AML-193 (cell line): ENCODE data around the gene KCTD15.

Experiments used
- DNase-seq, 2 experiments: peaks; one replicate each; lab custom pipeline; 2025; lab: John Stamatoyannopoulos, UW

KCTD15 gene

GRCh38 chr19:33797802-33798671 lies 1.4 kb downstream of the KCTD15 start:
- DNase-seq, result no peak

DNA sequence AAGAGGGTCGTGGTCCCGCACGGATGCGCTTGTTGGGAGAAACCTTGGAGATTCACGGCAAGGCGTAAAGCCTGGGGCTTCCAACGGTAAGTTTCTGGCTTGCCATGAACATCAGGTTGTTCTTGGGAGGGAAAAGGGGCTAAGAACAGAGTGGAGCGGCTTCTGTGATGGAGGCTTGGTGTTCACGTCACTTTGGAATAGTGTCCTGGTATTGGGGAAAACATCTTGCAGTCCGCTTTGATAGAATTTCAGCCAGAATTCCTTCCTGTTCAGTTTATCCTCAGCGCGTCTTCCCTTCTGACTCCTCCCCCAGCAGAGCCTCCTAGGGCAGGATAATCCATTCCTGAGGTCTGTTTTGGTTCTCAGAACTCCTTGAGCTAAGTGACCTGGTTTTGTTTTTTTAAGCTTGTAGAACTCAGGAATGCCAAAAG lies 2.0 kb downstream of the KCTD15 start:
- DNase-seq, result no peak

GRCh38 chr19:33799476-33799875 lies 2.8 kb downstream of the KCTD15 start:
- no peak for DNase-seq

DNA sequence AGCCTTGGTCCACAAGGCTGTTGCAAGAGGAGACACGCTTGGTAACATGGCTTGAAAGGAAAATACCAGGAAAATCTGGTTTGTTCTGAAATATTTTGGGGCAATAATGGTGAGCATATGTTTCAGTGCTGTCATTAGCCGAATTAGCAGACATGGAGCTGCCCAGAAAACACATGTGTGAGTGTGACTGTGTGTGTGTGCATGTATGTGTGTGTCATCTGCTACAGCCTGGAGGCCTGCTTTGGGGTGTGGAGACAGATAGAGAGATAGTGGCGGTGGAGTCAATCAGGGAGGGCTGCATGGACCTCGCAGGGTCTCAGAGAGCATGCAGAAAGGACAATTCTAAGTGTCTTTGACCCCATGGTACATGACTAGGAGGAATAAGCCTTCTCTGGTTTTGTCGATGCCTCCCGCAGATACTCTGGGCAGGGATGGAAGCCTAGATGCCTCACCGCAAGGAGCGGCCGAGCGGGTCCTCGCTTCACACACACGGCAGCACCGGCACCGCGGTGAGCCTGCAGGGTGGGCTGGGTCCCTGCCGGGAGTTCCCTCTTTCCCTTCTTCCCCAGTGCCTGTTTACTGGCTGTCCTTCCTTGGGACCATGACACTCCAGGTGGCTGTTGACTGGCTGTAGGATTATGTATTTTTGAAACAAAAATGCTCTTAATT lies 3.5 kb downstream of the KCTD15 start:
- no peak for DNase-seq

DNA sequence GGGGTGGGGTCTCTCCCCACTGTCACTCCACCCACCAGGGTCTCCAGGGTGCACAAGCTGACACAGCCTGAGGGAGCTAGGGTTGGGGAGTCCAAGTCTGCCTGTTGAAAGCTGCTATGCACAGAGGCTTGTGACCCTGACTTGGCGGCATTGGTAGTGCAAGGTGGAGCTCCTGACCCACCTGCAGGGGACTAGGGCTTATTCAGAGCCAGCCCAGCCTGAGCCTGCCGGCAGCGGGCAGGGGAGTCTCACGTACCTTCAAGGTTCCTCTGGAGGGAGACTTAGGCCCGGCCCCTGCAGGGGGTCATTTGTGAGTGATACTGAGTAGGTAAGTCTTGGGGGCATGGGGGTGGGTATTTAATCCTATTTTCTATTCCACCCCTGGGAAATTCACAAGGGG lies 4.7 kb downstream of the KCTD15 start:
- no peak for DNase-seq

- DNase-seq, result no peak
Observed at GRCh38 chr19:33802001-33802400, 5.3 kb downstream of the KCTD15 start.

GRCh38 chr19:33802801-33803200 lies 6.1 kb downstream of the KCTD15 start:
- DNase-seq, result no peak

GRCh38 chr19:33803383-33803782 lies 6.7 kb downstream of the KCTD15 start:
- no peak for DNase-seq

DNA sequence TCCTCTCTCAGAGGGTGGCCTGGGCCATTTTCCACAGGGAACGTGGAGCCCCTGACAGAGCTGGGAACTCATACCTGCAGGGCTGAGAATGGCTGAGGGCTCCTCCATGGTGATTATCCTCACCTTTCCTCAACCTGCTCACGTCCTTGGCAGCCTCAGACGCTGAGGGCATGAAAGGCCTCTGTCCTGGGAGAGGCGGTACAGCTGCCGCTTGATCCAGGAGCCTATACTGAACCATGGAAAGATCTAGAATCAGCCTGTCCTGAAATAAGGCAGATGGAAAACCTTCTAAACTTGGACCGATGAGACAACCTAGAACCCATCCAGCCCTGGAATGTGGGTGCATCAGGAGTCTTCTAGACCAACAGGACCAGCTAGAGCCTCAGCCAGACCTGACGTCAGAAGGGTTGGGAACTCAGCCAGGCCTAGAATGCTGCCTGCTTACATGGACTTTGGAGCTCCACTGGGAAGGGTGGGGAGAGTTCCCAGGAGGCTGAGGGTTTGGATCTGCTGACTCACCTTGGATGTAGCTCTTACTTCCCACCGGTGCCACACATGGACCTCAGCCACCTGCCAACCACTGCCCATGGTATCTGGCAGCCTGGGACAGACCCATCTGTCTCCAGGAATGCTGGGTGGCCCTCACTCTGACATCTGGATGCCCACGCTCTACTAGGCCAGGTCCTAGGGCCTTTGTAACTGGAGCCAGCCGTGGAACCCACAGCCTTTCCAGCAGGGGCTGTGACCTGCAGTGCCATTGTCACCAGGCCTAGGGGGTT lies 7.5 kb downstream of the KCTD15 start:
- no peak for DNase-seq

GRCh38 chr19:33805313-33805712 lies 8.6 kb downstream of the KCTD15 start:
- no peak for DNase-seq

GRCh38 chr19:33805840-33806433 lies 9.3 kb downstream of the KCTD15 start:
- no peak for DNase-seq

- no peak for DNase-seq
Observed at GRCh38 chr19:33806434-33806881, 9.8 kb downstream of the KCTD15 start.

- no peak for DNase-seq
Observed at GRCh38 chr19:33808399-33808798, 11.7 kb downstream of the KCTD15 start.

DNA sequence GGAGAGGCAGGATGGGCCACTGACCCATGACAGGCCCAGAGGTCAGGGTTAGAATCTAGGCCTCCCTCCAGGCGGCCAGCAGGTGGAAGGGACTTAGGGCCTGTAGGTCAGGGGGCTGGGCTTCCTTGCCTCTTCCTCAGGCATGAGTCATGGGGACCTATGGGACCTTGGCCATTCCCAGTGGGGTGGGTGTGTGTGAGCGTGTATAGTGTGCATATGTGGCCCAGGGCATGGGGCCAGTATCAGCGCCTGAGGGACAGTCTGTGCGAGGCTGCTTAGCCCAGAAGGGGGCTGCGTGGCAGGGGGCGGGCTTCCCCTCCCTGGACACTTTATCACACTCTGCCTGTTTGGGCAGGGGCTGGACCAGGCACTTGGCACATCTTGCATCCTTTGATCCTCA lies 13.3 kb downstream of the KCTD15 start:
- no peak for DNase-seq

DNA sequence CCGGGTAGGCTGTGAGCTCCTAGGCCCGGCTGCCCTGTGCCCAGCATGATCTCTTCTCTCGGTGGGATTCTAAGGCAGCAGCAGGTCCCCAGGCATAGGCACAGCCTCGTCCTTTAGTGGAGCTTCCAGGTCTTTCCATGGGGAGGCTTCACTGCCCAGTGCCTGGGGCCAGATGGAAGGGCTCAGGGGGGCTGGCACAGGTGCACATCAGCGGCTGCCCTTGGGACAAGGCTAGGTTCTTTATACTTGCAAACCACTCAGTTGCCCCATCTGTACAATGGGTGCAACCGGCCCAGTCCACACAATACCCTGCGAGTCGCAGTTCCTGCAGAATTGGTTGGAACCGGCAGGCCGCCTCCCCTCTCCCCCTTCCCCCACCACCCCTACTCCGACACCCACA lies 14.2 kb downstream of the KCTD15 start:
- DNase-seq, result no peak

- no peak for DNase-seq
Observed at GRCh38 chr19:33811246-33811645, 14.6 kb downstream of the KCTD15 start.

DNA sequence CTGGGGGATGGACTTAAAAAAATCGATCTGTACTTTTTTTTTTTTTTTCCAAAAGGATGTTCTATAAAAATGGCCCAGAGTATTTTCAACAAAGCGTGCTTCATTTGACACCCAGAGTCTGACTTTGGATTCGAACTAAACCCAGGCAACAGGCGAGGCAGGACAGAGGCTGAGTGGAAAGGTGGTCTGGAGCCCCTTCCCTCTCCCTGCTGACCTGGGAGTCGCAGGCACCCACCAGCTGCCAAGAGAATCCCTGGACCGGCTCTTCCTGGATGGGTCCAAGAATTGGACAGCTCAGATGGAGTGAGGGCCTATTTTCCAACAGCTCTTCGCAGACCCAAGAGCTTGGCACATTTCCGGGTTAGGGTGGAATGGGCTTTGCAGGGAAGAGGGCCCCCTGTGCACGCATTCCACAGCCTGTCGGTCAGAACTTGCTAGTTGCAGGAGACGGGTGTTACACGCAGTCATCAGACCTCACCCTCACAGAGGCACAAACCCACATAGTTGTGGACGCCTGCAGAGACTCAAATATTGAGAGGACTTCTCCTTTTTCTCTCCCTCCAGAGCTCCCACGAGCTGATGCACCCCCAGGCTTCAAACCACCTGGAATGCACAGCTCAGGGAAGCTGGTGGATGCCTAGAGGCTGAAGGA lies 15.2 kb downstream of the KCTD15 start:
- DNase-seq, result no peak

DNA sequence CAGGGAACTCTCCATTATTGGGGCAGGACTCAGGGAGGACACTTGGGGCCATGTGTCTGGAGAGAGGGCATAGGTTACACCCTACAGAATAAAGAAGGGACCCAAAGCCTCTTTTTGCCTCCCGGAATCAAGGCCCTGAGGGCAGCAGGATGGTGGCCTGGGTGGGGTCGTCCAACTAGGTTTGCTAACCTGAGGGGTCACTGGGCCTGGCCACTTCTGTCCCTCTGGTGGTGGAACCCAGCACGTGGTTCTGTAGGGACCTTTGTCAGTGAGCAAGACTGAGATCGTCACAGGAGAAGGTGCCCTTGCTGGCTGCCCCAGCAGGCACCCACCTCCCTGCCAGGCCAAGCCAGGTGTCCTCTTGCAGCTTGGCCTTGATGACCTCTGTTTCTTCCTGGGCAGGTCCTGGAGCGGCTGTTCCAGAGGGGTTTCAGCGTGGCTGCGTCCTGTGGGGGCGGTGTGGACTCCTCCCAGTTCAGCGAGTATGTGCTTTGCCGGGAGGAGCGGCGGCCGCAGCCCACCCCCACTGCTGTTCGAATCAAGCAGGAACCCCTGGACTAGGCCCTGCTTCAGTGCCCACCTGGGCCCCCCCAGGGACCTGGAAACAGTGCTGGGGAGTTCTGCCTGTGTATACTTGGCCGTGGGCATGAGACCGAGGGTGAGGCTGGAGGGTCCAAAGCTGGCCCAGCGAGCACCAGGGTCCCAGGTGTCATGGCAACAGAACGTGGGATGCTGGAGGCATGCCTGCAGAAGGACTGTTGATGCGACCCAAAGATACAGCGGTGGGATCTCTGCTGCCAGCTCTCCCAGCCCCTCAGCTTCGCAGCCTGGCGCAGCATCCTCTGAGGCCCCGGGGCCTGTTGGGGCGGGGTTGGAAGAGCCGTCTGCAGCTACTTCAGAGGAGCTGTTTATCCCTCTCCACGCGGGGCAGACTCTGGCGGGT lies 16.0 kb downstream of the KCTD15 start:
- no peak for DNase-seq

- no peak for DNase-seq
Observed at GRCh38 chr19:33813391-33814101, 16.9 kb downstream of the KCTD15 start.
